ENCODE measurements around the gene GMPPA. TPM values are rescaled to one million over a fixed set of nuclear protein-coding genes. Genes with fewer than 3 reads are reported as not detected.

GMPPA gene
- total RNA-seq, 4 donors from 2014 or later = 11.3 to 26.4 (median 14.2) TPM

GRCh38 chr2:219554350-219554749 is 55.7 kb downstream of the GMPPA start:
- H3K27ac ChIP-seq = no peak overlapping the region

GRCh38 chr2:219555956-219556355 is 57.3 kb downstream of the GMPPA start:
- TF ChIP-seq POLR2A (IDR thresholded peaks at IDR 0.05) (no peak), CTCF (IDR thresholded peaks at IDR 0.05) (no peak), POLR2AphosphoS5 (IDR thresholded peaks at IDR 0.05) (no peak), EP300 (IDR thresholded peaks at IDR 0.05) (no peak)
- Histone ChIP-seq H3K27me3 (peaks cover 8% of the 10 kb centered on the region), H3K36me3 (peaks cover 0 to 47% of the 10 kb centered on the region in 2 donors), H3K4me3 (no peak overlapping the region), H3K27ac (no peak overlapping the region), H3K4me1 (peaks cover 0 to 44% (median 15%) of the 10 kb centered on the region in 3 donors), H3K9me3 (no peaks in the 10 kb centered on the region)
- no peak for ATAC-seq
- WGBS, 2 donors (ENCODE audit: low coverage in 1 of 2) = 89 to 93% methylated on average over 9 to 14 of the region's 20 CpGs

More at GRCh38 chr2:219554350-219554749, 55.7 kb downstream of the GMPPA start:
- Histone ChIP-seq H3K4me3 (no peak overlapping the region), H3K9me3 (no peaks in the 10 kb centered on the region), H3K36me3 (peaks cover 0 to 51% of the 10 kb centered on the region in 2 donors), H3K27me3 (peaks cover 8% of the 10 kb centered on the region), H3K4me1 (peaks cover 0 to 32% (median 12%) of the 10 kb centered on the region in 3 donors)
- ATAC-seq = no peak
- 79% methylated on average over 4 of the region's 15 CpGs; no CpG with 5 or more reads in 1 of the 2 donors for WGBS, 2 donors (ENCODE audit: low coverage in 1 of 2)
- no peak for TF ChIP-seq POLR2AphosphoS5 (IDR thresholded peaks at IDR 0.05)
- no peak for TF ChIP-seq POLR2A (IDR thresholded peaks at IDR 0.05)
- TF ChIP-seq CTCF (IDR thresholded peaks at IDR 0.05) = no peak
- no peak for TF ChIP-seq EP300 (IDR thresholded peaks at IDR 0.05)

GRCh38 chr2:219556413-219556812 is 57.7 kb downstream of the GMPPA start:
- peaks cover 8% of the 10 kb centered on the region for H3K27me3 ChIP-seq
- 80% methylated on average over 1 to 5 of the region's 19 CpGs for WGBS, 2 donors (ENCODE audit: low coverage in 1 of 2)
- ATAC-seq = no peak
- no peak overlapping the region for H3K27ac ChIP-seq
- no peak overlapping the region for H3K4me3 ChIP-seq
- peaks cover 0 to 39% (median 15%) of the 10 kb centered on the region in 3 donors for H3K4me1 ChIP-seq
- TF ChIP-seq POLR2A (IDR thresholded peaks at IDR 0.05) (no peak), CTCF (IDR thresholded peaks at IDR 0.05) (no peak), EP300 (IDR thresholded peaks at IDR 0.05) (no peak), POLR2AphosphoS5 (IDR thresholded peaks at IDR 0.05) (no peak)
- H3K9me3 ChIP-seq = no peaks in the 10 kb centered on the region
- H3K36me3 ChIP-seq = peaks cover 0 to 51% of the 10 kb centered on the region in 2 donors

Small RNAs within 50 kb of the gene (small RNA-seq; reads per million reads assigned to genes)
- gene MIR3132 = 0 reads per million in 4 donors

Other genes with a start within 250 kb of the GMPPA start
- not detected for gene TUBA4B, start 245.6 kb upstream of the GMPPA start, total RNA-seq
- gene TUBA4A, start 245.0 kb upstream of the GMPPA start, total RNA-seq = 10 to 100 TPM; 33.2 to 89.3 (median 56.2) TPM
- 10 to 100 TPM; 45.3 to 76.1 (median 54.9) TPM for gene DNAJB2, start 219.5 kb upstream of the GMPPA start, total RNA-seq
- gene PTPRN, start 189.5 kb upstream of the GMPPA start, total RNA-seq = 1 to 10 TPM in 2 of 4 donors, under 1 TPM in 1, not detected in 1; 0.58 to 3.0 (median 1.9) TPM
- not detected for gene RESP18, start 166.1 kb upstream of the GMPPA start, total RNA-seq
- 10 to 100 TPM; 37.8 to 76.9 (median 59.2) TPM for gene DNPEP, start 111.0 kb upstream of the GMPPA start, total RNA-seq
- gene DES, start 80.5 kb upstream of the GMPPA start, total RNA-seq = over 10,000 TPM; 10,852 to 31,720 (median 15,007) TPM
- gene SPEG, start 64.0 kb upstream of the GMPPA start, total RNA-seq = 100 to 1,000 TPM in 3 of 4 donors, 10 to 100 TPM in 1; 90.2 to 307 (median 214) TPM
- gene ASIC4, start 15.6 kb downstream of the GMPPA start, total RNA-seq = under 1 TPM in 1 of 4 donors, not detected in 3; 0.16 TPM
- gene CHPF, start 44.9 kb downstream of the GMPPA start, total RNA-seq = 10 to 100 TPM; 36.0 to 66.0 (median 54.8) TPM
- gene TMEM198, start 45.1 kb downstream of the GMPPA start, total RNA-seq = 1 to 10 TPM; 1.6 to 9.5 (median 4.1) TPM
- gene OBSL1, start 72.6 kb downstream of the GMPPA start, total RNA-seq = 100 to 1,000 TPM in 1 of 4 donors, 10 to 100 TPM in 3; 73.2 to 118 (median 81.6) TPM
- gene INHA, start 73.4 kb downstream of the GMPPA start, total RNA-seq = 1 to 10 TPM in 2 of 4 donors, not detected in 2; 1.8 to 4.4 TPM
- gene STK11IP, start 99.0 kb downstream of the GMPPA start, total RNA-seq = 10 to 100 TPM in 3 of 4 donors, 1 to 10 TPM in 1; 7.0 to 19.2 (median 14.7) TPM
- gene SLC4A3, start 128.7 kb downstream of the GMPPA start, total RNA-seq = 10 to 100 TPM; 10.4 to 30.6 (median 12.4) TPM